DND-41 (cell line): ENCODE results near the gene ORAI1.

ENCODE experiments used
- ATAC-seq: fragments of 200-7000 bp; cut with Tn5 transposase; 3 replicates; pipeline ENCODE4 v1.9.1; 2021; ENCODE audit warnings: low read depth; ENCODE audit not compliant: insufficient read depth
- DNase-seq: peaks from one replicate; pipeline ENCODE4 v3.0.0-alpha.2; 2020
- H2AFZ ChIP-seq: 2 replicates; pipeline ENCODE4 v1.6.0; 2012; ENCODE audit warnings: low read depth, low read length
- H3K27ac ChIP-seq: 2 replicates; pipeline ENCODE4 v1.5.1; 2012; ENCODE audit warnings: low read length, inconsistent platforms
- H3K27me3 ChIP-seq: fragments of 200-600 bp; sonication (generic); 2 replicates; pipeline ENCODE4 v1.6.0; 2012; ENCODE audit warnings: low read length, mild to moderate bottlenecking, inconsistent platforms; ENCODE audit not compliant: insufficient read depth, poor library complexity
- H3K36me3 ChIP-seq: 2 replicates; pipeline ENCODE4 v1.5.1; 2012; ENCODE audit warnings: low read length, inconsistent platforms; ENCODE audit not compliant: insufficient read depth
- H3K4me1 ChIP-seq: 2 replicates; pipeline ENCODE4 v1.5.1; 2012; ENCODE audit warnings: mild to moderate bottlenecking, low read length; ENCODE audit not compliant: insufficient read depth
- H3K4me2 ChIP-seq: 2 replicates; pipeline ENCODE4 v1.6.0; 2012; ENCODE audit warnings: mild to moderate bottlenecking, moderate library complexity, low read length, inconsistent platforms; ENCODE audit not compliant: insufficient read depth
- H3K4me3 ChIP-seq, 2 experiments: fragments of 200-600 bp in 1 of 2; shearing (Covaris generic) in 1 of 2; 2 replicates each; pipeline ENCODE4 v1.5.1; 2012 to 2016; ENCODE audit warnings: inconsistent platforms in 2 of 2, low read length in 2 of 2, mild to moderate bottlenecking in 2 of 2, low read depth in 1 of 2, moderate library complexity in 1 of 2
- H3K79me2 ChIP-seq: 2 replicates; pipeline ENCODE4 v1.6.0; 2012; ENCODE audit warnings: low read length, inconsistent platforms; ENCODE audit not compliant: insufficient read depth
- H3K9ac ChIP-seq: 2 replicates; pipeline ENCODE4 v1.6.0; 2012; ENCODE audit warnings: low read depth, mild to moderate bottlenecking, inconsistent platforms, low read length, moderate library complexity
- H3K9me3 ChIP-seq: 2 replicates; pipeline ENCODE4 v1.5.1; 2012; ENCODE audit warnings: low read length, moderate library complexity, mild to moderate bottlenecking, inconsistent platforms; ENCODE audit not compliant: insufficient read depth, severe bottlenecking
- H4K20me1 ChIP-seq: 2 replicates; pipeline ENCODE4 v1.6.0; 2012; ENCODE audit warnings: low read length; ENCODE audit not compliant: insufficient read depth
- CTCF ChIP-seq: IDR thresholded peaks from 2 replicates; pipeline ENCODE4 v1.5.1; 2012; ENCODE audit warnings: borderline replicate concordance, low read length, moderate library complexity, mild to moderate bottlenecking; ENCODE audit not compliant: poor library complexity, severe bottlenecking; ENCODE audit errors: extremely low read depth
- EZH2 ChIP-seq: IDR thresholded peaks from 3 replicates; pipeline ENCODE4 v1.6.1; 2012; ENCODE audit warnings: borderline replicate concordance, low read depth, mild to moderate bottlenecking, moderate library complexity, low read length, inconsistent platforms; ENCODE audit not compliant: severe bottlenecking

The ORAI1 gene

GRCh38 chr12:121634836-121635235 lies 8.5 kb downstream of the ORAI1 start:
- Histone ChIP-seq H3K4me3 (no peak overlapping the region), H3K4me1 (peaks cover 18% of the 10 kb centered on the region), H3K4me2 (no peak overlapping the region), H3K9me3 (no peaks in the 10 kb centered on the region), H3K79me2 (peaks cover 66% of the 10 kb centered on the region), H2AFZ (no peak overlapping the region), H4K20me1 (peaks cover 23% of the 10 kb centered on the region), H3K27me3 (no peaks in the 10 kb centered on the region), H3K36me3 (peaks cover 7% of the 10 kb centered on the region), H3K9ac (no peak overlapping the region), H3K27ac (no peak overlapping the region)
- no peak for TF ChIP-seq EZH2
- no peak for TF ChIP-seq CTCF
- DNase-seq, result no peak
- no peak for ATAC-seq

GRCh38 chr12:121637231-121637914 lies 11.0 kb downstream of the ORAI1 start:
- Histone ChIP-seq H3K79me2 (peaks cover 49% of the 10 kb centered on the region), H3K4me2 (no peak overlapping the region)
- peak; percentile 78 for ATAC-seq

GRCh38 chr12:121638298-121639202 lies 12.2 kb downstream of the ORAI1 start:
- peaks cover 39% of the 10 kb centered on the region for H3K79me2 ChIP-seq
- no peaks in the 10 kb centered on the region for H3K27me3 ChIP-seq
- H3K9ac ChIP-seq, result no peak overlapping the region
- H2AFZ ChIP-seq, result no peak overlapping the region
- TF ChIP-seq CTCF (no peak), EZH2 (no peak)
- H3K4me1 ChIP-seq, result peaks cover 18% of the 10 kb centered on the region
- H3K27ac ChIP-seq, result no peak overlapping the region
- H3K4me3 ChIP-seq, result no peak overlapping the region
- no peak overlapping the region for H3K4me2 ChIP-seq
- H3K36me3 ChIP-seq, result peaks cover 16% of the 10 kb centered on the region
- no peak for ATAC-seq
- DNase-seq, result no peak
- no peaks in the 10 kb centered on the region for H3K9me3 ChIP-seq
- peaks cover 24% of the 10 kb centered on the region for H4K20me1 ChIP-seq

More at GRCh38 chr12:121637231-121637914, 11.0 kb downstream of the ORAI1 start:
- Histone ChIP-seq H3K27ac (peak overlapping the region; percentile 44), H3K27me3 (no peaks in the 10 kb centered on the region), H3K9me3 (no peaks in the 10 kb centered on the region), H3K36me3 (peaks cover 16% of the 10 kb centered on the region), H3K9ac (no peak overlapping the region), H2AFZ (no peak overlapping the region), H3K4me3 (no peak overlapping the region), H3K4me1 (peaks cover 18% of the 10 kb centered on the region), H4K20me1 (peaks cover 31% of the 10 kb centered on the region)
- TF ChIP-seq CTCF (no peak), EZH2 (no peak)
- peak; percentile 68 for DNase-seq
